Renal pelvis (tissue), 4 donors: Measurements from ENCODE around the gene PMS2. TPM values are rescaled to one million over a fixed set of nuclear protein-coding genes. Genes with fewer than 3 reads are reported as not detected.
"Not testable (repeated sequence)": the region's sequence is repeated elsewhere in the genome, so short reads cannot be mapped to it uniquely, and the experiment has no call there.

Experiments
- DNase-seq: peaks from one replicate; pipeline ENCODE4 v3.0.0-alpha.2; 2013
- polyA plus RNA-seq, 3 donors: library from polyadenylated mRNA; unstranded; fragments of 120-200 nt; gene quantifications; one replicate each; pipeline ENCODE4 v1.2.1, GENCODE V29; 2013; ENCODE audit not compliant: insufficient read length in 3 of 3

Gene PMS2
- polyA plus RNA-seq, 3 donors: 19.2 to 27.5 (median 25.3) TPM

DNA sequence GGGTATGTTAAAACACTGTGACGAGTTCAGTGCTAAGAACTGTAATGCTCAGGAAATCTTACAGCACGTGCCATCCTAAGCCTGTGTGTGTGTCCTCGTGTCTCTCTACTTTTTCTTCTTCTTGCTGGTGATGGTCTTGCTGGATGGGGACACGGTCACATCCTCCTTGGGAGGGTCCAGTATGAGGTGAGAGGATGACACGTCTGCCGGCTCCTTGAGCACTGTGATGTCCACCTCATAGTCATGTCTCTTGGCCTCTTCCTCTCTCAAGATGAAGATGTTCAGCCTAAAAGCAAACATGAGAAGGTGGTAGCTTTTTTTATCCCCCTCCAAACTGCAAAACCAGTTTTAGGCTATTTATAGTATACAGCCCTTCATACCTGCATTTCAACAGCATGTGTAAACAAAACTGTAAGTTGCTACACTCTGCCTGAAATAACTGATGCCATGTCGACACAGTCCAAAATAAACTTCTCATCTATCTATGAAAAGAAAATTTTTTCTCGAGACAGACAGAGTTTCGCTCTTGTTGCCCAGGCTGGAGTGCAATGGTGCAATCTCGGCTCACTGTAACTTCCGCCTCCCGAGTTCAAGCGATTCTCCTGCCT, 82.5 kb downstream of the PMS2 start:
- not testable (repeated sequence) for DNase-seq

DNA sequence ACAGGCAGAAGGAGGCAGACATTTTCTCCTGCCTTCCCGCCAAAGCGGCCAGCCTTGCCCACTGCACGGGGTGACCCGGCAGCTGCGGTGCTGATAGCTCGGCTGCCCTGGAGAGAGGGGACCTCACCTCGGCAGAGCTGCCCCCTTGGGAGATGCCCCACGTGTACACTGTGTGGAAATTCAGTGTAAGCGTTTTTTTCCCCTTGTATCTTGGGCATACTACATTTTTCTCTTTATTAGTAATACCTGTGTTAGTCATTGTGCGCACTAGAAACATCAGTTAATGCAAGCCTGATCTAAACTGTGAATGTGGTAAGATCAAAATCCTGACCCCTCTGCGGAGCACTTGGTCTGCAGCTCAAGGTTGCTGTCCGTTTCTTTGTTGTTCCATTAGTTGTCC, 84.2 kb downstream of the PMS2 start:
- DNase-seq: not testable (repeated sequence)

DNA sequence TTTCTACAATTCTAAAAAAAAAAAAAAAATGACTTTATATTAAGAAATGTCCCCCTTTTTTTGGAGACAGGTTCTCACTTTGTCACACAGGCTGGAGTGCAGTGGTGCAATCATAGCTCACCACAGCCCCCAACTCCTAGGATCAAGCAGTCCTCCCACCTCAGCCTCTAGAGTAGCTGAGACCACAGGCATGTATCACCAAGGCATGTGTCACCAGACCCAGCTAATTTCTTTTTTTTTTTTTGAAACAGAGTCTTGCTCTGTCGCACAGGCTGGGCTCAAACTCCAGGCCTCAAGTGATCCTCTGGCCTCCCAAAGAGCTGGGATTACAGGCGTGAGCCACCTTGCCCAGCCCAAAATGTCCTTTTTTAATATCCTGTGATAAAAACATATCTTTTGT, 84.7 kb downstream of the PMS2 start:
- DNase-seq: not testable (repeated sequence)

Other genes starting within 250 kb of the PMS2 start
- gene RNF216, start 227.4 kb downstream of the PMS2 start, polyA plus RNA-seq: 10 to 100 TPM; 33.6 to 34.4 (median 34.3) TPM
- under 1 TPM; 0.29 to 0.70 (median 0.57) TPM for gene OCM, start 128.3 kb downstream of the PMS2 start, polyA plus RNA-seq
- 10 to 100 TPM; 80.1 to 86.2 (median 83.4) TPM for gene CCZ1, start 110.3 kb downstream of the PMS2 start, polyA plus RNA-seq
- 1 to 10 TPM in 1 of 3 donors, under 1 TPM in 2; 0.43 to 2.0 (median 0.71) TPM for gene RSPH10B, start 38.4 kb downstream of the PMS2 start, polyA plus RNA-seq
- gene AIMP2, start 223 bp upstream of the PMS2 start, polyA plus RNA-seq: 10 to 100 TPM; 26.3 to 30.5 (median 28.4) TPM
- gene ANKRD61, start 22.3 kb upstream of the PMS2 start, polyA plus RNA-seq: 1 to 10 TPM in 2 of 3 donors, under 1 TPM in 1; 0.61 to 2.8 (median 2.7) TPM
- 100 to 1,000 TPM in 2 of 3 donors, 10 to 100 TPM in 1; 99.4 to 108 (median 101) TPM for gene EIF2AK1, start 50.1 kb upstream of the PMS2 start, polyA plus RNA-seq
- gene USP42, start 95.9 kb upstream of the PMS2 start, polyA plus RNA-seq: 10 to 100 TPM; 19.3 to 20.0 (median 19.8) TPM